ENCODE results near the gene SYT3.

Gene SYT3

DNA sequence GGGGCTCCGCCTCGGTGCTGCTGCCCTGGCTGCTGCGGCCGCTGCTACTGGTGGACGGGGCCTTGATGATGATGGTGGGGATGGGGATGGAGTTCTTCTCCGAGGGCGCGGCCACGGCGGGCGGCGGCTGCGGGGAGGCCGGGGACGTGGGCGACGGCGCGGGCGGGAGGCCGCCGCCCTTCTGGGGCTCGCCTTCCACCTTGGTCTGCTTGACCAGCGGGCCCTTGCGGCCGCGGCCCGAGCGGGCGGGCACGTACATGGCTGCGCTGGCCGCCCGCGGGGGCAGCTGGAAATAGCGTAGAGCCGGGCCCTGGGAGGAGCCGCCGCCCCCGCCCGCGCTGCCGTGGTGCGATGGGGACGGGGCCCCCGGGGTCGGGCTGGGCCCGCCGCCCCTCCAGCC, 28.7 kb upstream of the SYT3 start:
- DNase-seq (ENCODE audit: low read depth in 1 of 2, low spot score in 1 of 2), result no peak
- Histone ChIP-seq H3K27me3 (ENCODE audit: insufficient read depth, poor library complexity, severe bottlenecking) (peaks cover 23% of the 10 kb centered on the region), H3K4me3 (replicated peaks; ENCODE audit: insufficient read depth, low read length) (no peak overlapping the region), H3K27ac (replicated peaks) (no peak overlapping the region)
- TF ChIP-seq, protein P1, sequence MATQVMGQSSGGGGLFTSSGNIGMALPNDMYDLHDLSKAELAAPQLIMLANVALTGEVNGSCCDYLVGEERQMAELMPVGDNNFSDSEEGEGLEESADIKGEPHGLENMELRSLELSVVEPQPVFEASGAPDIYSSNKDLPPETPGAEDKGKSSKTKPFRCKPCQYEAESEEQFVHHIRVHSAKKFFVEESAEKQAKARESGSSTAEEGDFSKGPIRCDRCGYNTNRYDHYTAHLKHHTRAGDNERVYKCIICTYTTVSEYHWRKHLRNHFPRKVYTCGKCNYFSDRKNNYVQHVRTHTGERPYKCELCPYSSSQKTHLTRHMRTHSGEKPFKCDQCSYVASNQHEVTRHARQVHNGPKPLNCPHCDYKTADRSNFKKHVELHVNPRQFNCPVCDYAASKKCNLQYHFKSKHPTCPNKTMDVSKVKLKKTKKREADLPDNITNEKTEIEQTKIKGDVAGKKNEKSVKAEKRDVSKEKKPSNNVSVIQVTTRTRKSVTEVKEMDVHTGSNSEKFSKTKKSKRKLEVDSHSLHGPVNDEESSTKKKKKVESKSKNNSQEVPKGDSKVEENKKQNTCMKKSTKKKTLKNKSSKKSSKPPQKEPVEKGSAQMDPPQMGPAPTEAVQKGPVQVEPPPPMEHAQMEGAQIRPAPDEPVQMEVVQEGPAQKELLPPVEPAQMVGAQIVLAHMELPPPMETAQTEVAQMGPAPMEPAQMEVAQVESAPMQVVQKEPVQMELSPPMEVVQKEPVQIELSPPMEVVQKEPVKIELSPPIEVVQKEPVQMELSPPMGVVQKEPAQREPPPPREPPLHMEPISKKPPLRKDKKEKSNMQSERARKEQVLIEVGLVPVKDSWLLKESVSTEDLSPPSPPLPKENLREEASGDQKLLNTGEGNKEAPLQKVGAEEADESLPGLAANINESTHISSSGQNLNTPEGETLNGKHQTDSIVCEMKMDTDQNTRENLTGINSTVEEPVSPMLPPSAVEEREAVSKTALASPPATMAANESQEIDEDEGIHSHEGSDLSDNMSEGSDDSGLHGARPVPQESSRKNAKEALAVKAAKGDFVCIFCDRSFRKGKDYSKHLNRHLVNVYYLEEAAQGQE (IDR thresholded peaks at IDR 0.05; ENCODE audit: insufficient replicate concordance, low read depth), result no peak
- TF ChIP-seq, protein P2, sequence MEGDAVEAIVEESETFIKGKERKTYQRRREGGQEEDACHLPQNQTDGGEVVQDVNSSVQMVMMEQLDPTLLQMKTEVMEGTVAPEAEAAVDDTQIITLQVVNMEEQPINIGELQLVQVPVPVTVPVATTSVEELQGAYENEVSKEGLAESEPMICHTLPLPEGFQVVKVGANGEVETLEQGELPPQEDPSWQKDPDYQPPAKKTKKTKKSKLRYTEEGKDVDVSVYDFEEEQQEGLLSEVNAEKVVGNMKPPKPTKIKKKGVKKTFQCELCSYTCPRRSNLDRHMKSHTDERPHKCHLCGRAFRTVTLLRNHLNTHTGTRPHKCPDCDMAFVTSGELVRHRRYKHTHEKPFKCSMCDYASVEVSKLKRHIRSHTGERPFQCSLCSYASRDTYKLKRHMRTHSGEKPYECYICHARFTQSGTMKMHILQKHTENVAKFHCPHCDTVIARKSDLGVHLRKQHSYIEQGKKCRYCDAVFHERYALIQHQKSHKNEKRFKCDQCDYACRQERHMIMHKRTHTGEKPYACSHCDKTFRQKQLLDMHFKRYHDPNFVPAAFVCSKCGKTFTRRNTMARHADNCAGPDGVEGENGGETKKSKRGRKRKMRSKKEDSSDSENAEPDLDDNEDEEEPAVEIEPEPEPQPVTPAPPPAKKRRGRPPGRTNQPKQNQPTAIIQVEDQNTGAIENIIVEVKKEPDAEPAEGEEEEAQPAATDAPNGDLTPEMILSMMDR (IDR thresholded peaks at IDR 0.05; ENCODE audit: insufficient read depth, low read length), result no peak
- TF ChIP-seq GABPA (IDR thresholded peaks at IDR 0.05; ENCODE audit: low read depth) (no peak), SPI1 (IDR thresholded peaks at IDR 0.05; ENCODE audit: borderline replicate concordance, low read depth) (no peak), POLR2AphosphoS5 (IDR thresholded peaks at IDR 0.05; ENCODE audit: low read depth) (no peak)

DNA sequence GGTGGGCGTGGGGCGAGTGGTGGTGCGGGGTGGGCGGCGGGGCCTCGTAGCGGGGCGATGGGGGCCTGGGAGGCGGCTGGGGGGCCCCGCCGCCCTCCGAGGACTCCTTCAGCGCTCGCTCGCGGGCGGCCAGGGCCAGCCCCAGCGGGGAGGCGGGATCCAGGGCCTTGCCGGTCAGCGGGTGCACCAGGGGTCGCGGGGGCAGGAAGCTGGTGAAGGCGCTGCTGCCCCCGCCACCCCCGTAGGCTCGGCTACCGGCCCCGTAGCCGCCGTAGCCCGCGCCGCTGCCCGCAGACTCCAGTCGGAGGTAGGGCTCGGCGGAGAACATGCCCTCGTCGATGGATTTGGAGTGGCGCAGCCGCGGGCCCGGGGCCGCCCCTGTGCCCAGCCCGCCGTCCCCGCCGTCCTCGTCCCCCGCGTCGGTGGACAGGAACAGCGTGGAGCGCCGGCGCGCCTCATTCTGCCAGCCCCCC, 28.1 kb upstream of the SYT3 start:
- Histone ChIP-seq H3K27me3 (ENCODE audit: insufficient read depth, poor library complexity, severe bottlenecking) (peaks cover 20% of the 10 kb centered on the region), H3K4me3 (replicated peaks; ENCODE audit: insufficient read depth, low read length) (no peak overlapping the region), H3K27ac (replicated peaks) (no peak overlapping the region)
- DNase-seq (ENCODE audit: low read depth in 1 of 2, low spot score in 1 of 2), result no peak
- TF ChIP-seq, protein P2 (IDR thresholded peaks at IDR 0.05; ENCODE audit: insufficient read depth, low read length), result no peak
- TF ChIP-seq, protein P1 (IDR thresholded peaks at IDR 0.05; ENCODE audit: insufficient replicate concordance, low read depth), result no peak
- TF ChIP-seq POLR2AphosphoS5 (IDR thresholded peaks at IDR 0.05; ENCODE audit: low read depth) (no peak), GABPA (IDR thresholded peaks at IDR 0.05; ENCODE audit: low read depth) (no peak), SPI1 (IDR thresholded peaks at IDR 0.05; ENCODE audit: borderline replicate concordance, low read depth) (no peak)

DNA sequence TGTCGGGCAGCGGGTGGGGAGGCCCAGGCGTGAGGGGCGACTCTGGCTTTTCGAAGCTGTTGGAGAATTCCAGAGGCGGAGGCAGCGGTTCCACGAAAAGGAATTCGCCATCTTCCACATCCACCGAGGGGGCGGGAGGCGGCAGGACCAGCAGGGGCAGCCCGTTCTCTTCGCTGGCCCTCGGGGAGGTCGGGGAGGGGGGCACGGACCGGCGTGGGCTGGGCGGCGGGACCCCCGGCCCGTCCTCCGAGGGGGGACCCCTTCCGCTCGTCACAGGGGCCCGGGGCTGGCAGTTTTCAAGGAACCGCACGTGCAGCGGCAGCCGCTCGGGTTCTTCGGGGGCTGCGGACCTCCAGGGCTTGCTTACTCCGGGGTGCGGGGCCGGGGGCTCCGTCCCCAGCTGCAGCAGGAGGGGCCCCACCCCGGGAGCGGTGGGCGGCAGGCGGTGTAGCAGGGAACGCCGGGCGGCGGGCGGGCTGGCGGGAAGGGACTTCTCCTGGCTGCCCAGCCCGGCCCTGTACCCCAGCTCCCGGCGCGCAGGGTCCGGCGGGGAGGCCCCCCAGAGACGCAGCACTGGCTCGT, 27.6 kb upstream of the SYT3 start:
- no peak for DNase-seq (ENCODE audit: low read depth in 1 of 2, low spot score in 1 of 2)
- Histone ChIP-seq H3K27me3 (ENCODE audit: insufficient read depth, poor library complexity, severe bottlenecking) (peaks cover 17% of the 10 kb centered on the region), H3K27ac (replicated peaks) (no peak overlapping the region), H3K4me3 (replicated peaks; ENCODE audit: insufficient read depth, low read length) (no peak overlapping the region)
- no peak for TF ChIP-seq GABPA (IDR thresholded peaks at IDR 0.05; ENCODE audit: low read depth)
- TF ChIP-seq, protein P2 (IDR thresholded peaks at IDR 0.05; ENCODE audit: insufficient read depth, low read length), result no peak
- TF ChIP-seq POLR2AphosphoS5 (IDR thresholded peaks at IDR 0.05; ENCODE audit: low read depth), result no peak
- TF ChIP-seq, protein P1 (IDR thresholded peaks at IDR 0.05; ENCODE audit: insufficient replicate concordance, low read depth), result no peak
- no peak for TF ChIP-seq SPI1 (IDR thresholded peaks at IDR 0.05; ENCODE audit: borderline replicate concordance, low read depth)

Data from HL-60 (cell line).